ENCODE results near the gene GUCY1B1.

Gene GUCY1B1

DNA sequence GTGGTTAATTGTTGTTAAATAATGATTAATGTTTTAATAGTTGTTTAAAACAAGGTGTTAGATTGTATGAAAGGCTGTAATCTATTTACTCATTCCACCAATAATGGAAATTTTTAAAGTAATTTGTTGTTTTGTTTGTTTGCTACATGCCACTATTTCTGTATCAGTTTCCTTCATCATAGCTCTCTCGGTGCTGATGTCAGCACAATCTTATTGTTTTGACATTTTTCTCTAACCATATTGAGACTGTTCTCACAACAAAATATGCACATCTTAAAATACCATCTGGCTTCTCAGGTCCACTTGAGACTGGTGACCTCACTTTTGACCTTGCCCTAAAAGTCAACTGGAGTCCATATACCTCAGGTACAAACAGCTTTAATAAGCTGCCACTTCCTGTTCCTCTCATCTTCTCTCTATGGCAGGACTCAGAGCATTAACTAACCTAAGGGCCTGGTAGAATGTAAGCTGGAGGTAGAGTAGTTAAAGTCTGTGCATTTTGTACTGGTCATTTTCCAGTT, 1.0 kb upstream of the GUCY1B1 start:
- no peak for DNase-seq (ENCODE audit: extremely low spot score)
- ChIA-PET CTCF (interaction anchor here (0.6 kb wide), 1 partner anchor 227 kb away, joined by 3 read pairs; no protein-coding TSS in a partner anchor), POLR2A (interaction anchor here (2.9 kb wide), 1 partner anchor 91 kb away, joined by 11 read pairs; the partner anchor contains the start of gene GUCY1A1)
- TF ChIP-seq NFRKB (IDR thresholded peaks at IDR 0.05) (no peak), FOXM1 (IDR thresholded peaks at IDR 0.05; ENCODE audit: borderline replicate concordance) (no peak), HDGF (IDR thresholded peaks at IDR 0.05; ENCODE audit: borderline replicate concordance) (no peak), PKNOX1 (IDR thresholded peaks at IDR 0.05) (no peak), ARNT (IDR thresholded peaks at IDR 0.05) (no peak), FOXA1 (IDR thresholded peaks at IDR 0.05) (no peak), BHLHE40 (IDR thresholded peaks at IDR 0.05; ENCODE audit: borderline replicate concordance) (no peak), SUZ12 (IDR thresholded peaks at IDR 0.05) (no peak), LEF1 (IDR thresholded peaks at IDR 0.05; ENCODE audit: borderline replicate concordance) (no peak), L3MBTL2 (conservative IDR thresholded peaks at IDR 0.05) (no peak), TARDBP (IDR thresholded peaks at IDR 0.05) (no peak), SP1 (IDR thresholded peaks at IDR 0.05) (no peak), ZNF384 (IDR thresholded peaks at IDR 0.05) (no peak), CTBP1 (IDR thresholded peaks at IDR 0.05; ENCODE audit: borderline replicate concordance) (no peak)

- peak; percentile 64 for DNase-seq (ENCODE audit: extremely low spot score)
- ChIA-PET POLR2A (interaction anchor here (1.0 to 2.9 kb wide), 2 partner anchors 92 to 175 kb away, joined by 3 to 11 read pairs; partner anchors contain the start of gene GUCY1A1), CTCF (interaction anchor here (0.6 kb wide), 1 partner anchor 1281 kb away, joined by 3 read pairs; no protein-coding TSS in a partner anchor)
- no peak for TF ChIP-seq FOXM1 (IDR thresholded peaks at IDR 0.05; ENCODE audit: borderline replicate concordance)
- TF ChIP-seq PKNOX1 (IDR thresholded peaks at IDR 0.05): no peak
- no peak for TF ChIP-seq NFRKB (IDR thresholded peaks at IDR 0.05)
- no peak for TF ChIP-seq FOXK2 (IDR thresholded peaks at IDR 0.05)
- no peak for TF ChIP-seq ARNT (IDR thresholded peaks at IDR 0.05)
- TF ChIP-seq CTBP1 (IDR thresholded peaks at IDR 0.05; ENCODE audit: borderline replicate concordance): no peak
- no peak; the same call in 1 of the 2 replicates for TF ChIP-seq L3MBTL2 (conservative IDR thresholded peaks at IDR 0.05)
Measured at GRCh38 chr4:155759372-155760252, 791 bp downstream of the GUCY1B1 start.

DNA sequence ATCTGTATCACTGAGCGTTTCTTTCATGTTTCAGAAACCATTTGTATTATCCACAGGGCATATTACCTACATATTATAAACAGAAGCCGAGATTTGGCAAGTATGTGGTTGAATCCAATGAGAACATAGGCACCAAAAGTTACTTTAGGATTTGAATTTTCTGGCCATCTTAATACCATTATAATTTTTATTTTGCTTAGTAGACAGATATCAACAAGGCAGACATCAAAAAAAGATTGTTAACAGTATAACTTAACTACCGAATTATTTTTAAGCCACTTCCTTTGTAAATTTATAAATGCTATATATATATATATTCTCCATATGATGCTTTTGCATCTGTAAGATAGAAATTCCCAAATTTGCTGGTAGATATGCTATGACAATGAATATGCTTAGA, 2.2 kb downstream of the GUCY1B1 start:
- TF ChIP-seq LEF1 (IDR thresholded peaks at IDR 0.05; ENCODE audit: borderline replicate concordance): no peak
- TF ChIP-seq L3MBTL2 (conservative IDR thresholded peaks at IDR 0.05): no peak
- TF ChIP-seq TARDBP (IDR thresholded peaks at IDR 0.05): no peak
- no peak for TF ChIP-seq FOXK2 (IDR thresholded peaks at IDR 0.05)
- no peak for TF ChIP-seq PKNOX1 (IDR thresholded peaks at IDR 0.05)
- no peak for TF ChIP-seq ELF4 (IDR thresholded peaks at IDR 0.05)
- no peak for TF ChIP-seq ARNT (IDR thresholded peaks at IDR 0.05)
- no peak for TF ChIP-seq ZNF384 (IDR thresholded peaks at IDR 0.05)
- no peak for TF ChIP-seq SUZ12 (IDR thresholded peaks at IDR 0.05)
- TF ChIP-seq FOXM1 (IDR thresholded peaks at IDR 0.05; ENCODE audit: borderline replicate concordance): no peak
- TF ChIP-seq FOXA1 (IDR thresholded peaks at IDR 0.05): no peak
- no peak for TF ChIP-seq NFRKB (IDR thresholded peaks at IDR 0.05)
- TF ChIP-seq CTBP1 (IDR thresholded peaks at IDR 0.05; ENCODE audit: borderline replicate concordance): no peak
- no peak for TF ChIP-seq SP1 (IDR thresholded peaks at IDR 0.05)
- TF ChIP-seq BHLHE40 (IDR thresholded peaks at IDR 0.05; ENCODE audit: borderline replicate concordance): no peak
- TF ChIP-seq HDGF (IDR thresholded peaks at IDR 0.05; ENCODE audit: borderline replicate concordance): no peak
- ChIA-PET POLR2A (no interaction called here), CTCF (no interaction called here)
- no peak for DNase-seq (ENCODE audit: extremely low spot score)

- ChIA-PET CTCF (interaction anchor here (0.5 to 0.7 kb wide), 2 partner anchors 39 to 879 kb away, joined by 3 read pairs; no protein-coding TSS in a partner anchor), POLR2A (no interaction called here)
- no peak for DNase-seq (ENCODE audit: extremely low spot score)
- TF ChIP-seq SUZ12 (IDR thresholded peaks at IDR 0.05): no peak
- no peak for TF ChIP-seq SP1 (IDR thresholded peaks at IDR 0.05)
- no peak for TF ChIP-seq LEF1 (IDR thresholded peaks at IDR 0.05; ENCODE audit: borderline replicate concordance)
- no peak for TF ChIP-seq ELF4 (IDR thresholded peaks at IDR 0.05)
- no peak for TF ChIP-seq FOXK2 (IDR thresholded peaks at IDR 0.05)
- TF ChIP-seq FOXM1 (IDR thresholded peaks at IDR 0.05; ENCODE audit: borderline replicate concordance): no peak
- no peak for TF ChIP-seq ARNT (IDR thresholded peaks at IDR 0.05)
- no peak for TF ChIP-seq HDGF (IDR thresholded peaks at IDR 0.05; ENCODE audit: borderline replicate concordance)
- no peak for TF ChIP-seq BHLHE40 (IDR thresholded peaks at IDR 0.05; ENCODE audit: borderline replicate concordance)
- no peak for TF ChIP-seq ZNF384 (IDR thresholded peaks at IDR 0.05)
- no peak for TF ChIP-seq L3MBTL2 (conservative IDR thresholded peaks at IDR 0.05)
- TF ChIP-seq TARDBP (IDR thresholded peaks at IDR 0.05): no peak
- no peak for TF ChIP-seq NFRKB (IDR thresholded peaks at IDR 0.05)
- no peak for TF ChIP-seq PKNOX1 (IDR thresholded peaks at IDR 0.05)
- no peak for TF ChIP-seq FOXA1 (IDR thresholded peaks at IDR 0.05)
- no peak for TF ChIP-seq CTBP1 (IDR thresholded peaks at IDR 0.05; ENCODE audit: borderline replicate concordance)
Measured at GRCh38 chr4:155761916-155762315, 3.1 kb downstream of the GUCY1B1 start.

DNA sequence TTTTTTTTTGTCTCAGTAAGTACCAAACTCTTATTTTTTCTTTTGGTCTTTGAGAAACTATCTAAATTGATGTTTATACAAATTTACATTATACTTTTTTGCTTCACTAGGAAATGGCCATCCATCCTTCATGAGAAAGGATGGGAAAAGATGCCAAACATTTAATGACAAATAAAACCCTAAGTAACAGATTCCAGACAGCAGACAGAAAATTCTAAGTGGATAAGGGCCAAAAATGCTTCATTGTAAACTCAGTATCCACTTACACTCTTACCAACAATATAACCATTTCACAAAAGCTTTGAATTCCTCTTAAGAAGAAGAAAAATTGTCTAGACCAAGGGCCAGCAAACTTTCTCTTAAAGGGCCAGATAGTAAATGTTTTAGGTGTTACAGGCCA, 3.5 kb downstream of the GUCY1B1 start:
- DNase-seq (ENCODE audit: extremely low spot score): no peak
- ChIA-PET CTCF (interaction anchor here (0.5 kb wide), 1 partner anchor 879 kb away, joined by 3 read pairs; no protein-coding TSS in a partner anchor), POLR2A (no interaction called here)
- TF ChIP-seq SUZ12 (IDR thresholded peaks at IDR 0.05) (no peak), TARDBP (IDR thresholded peaks at IDR 0.05) (no peak), FOXA1 (IDR thresholded peaks at IDR 0.05) (no peak), CTBP1 (IDR thresholded peaks at IDR 0.05; ENCODE audit: borderline replicate concordance) (no peak), FOXK2 (IDR thresholded peaks at IDR 0.05) (no peak), HDGF (IDR thresholded peaks at IDR 0.05; ENCODE audit: borderline replicate concordance) (no peak), FOXM1 (IDR thresholded peaks at IDR 0.05; ENCODE audit: borderline replicate concordance) (no peak), BHLHE40 (IDR thresholded peaks at IDR 0.05; ENCODE audit: borderline replicate concordance) (no peak), ZNF384 (IDR thresholded peaks at IDR 0.05) (no peak), PKNOX1 (IDR thresholded peaks at IDR 0.05) (no peak), NFRKB (IDR thresholded peaks at IDR 0.05) (no peak), LEF1 (IDR thresholded peaks at IDR 0.05; ENCODE audit: borderline replicate concordance) (no peak), SP1 (IDR thresholded peaks at IDR 0.05) (no peak), ARNT (IDR thresholded peaks at IDR 0.05) (no peak), ELF4 (IDR thresholded peaks at IDR 0.05) (no peak), L3MBTL2 (conservative IDR thresholded peaks at IDR 0.05) (no peak)

Data from HEK293T (cell line).